ENCODE results near the gene DAZAP2. TPM values are rescaled to one million over a fixed set of nuclear protein-coding genes. Genes with fewer than 3 reads are reported as not detected.

DAZAP2 gene
- total and polyA plus RNA-seq, 9 of the 15 experiments (the other 6 are each of a cell fraction or from before 2014, with no cell fraction given), result 116 to 668 (median 227) TPM

DNA sequence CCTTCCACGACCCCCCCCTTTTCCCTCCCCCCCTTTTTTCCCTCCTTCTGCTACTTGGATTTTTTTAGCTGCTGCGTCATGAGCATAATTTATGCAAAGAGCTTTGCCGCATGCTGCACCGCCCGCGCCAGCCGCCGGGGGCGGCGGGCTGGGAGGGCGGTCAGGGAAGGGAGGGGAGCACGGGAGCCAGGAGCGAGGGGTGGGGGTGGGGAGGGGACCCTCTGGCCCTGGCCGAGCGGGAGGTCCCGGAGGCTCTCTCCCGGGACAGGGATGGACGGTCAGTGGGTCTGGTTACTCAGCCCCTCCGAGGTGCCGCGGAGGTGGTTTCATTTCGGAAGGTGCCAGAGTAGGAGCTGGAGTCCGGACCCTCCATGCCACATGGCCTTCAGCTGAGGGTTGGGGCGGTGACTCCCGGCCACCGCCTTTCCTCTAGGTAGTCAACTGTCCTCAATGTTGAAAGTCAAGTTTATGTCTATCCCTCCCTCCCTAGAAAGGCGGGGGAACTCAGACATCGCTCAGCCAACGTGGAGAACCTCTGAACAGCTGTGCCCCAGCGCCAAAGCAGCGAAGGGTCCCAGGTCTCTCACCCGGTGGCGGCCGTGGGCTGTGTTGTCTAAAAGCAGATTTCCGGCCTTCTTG, 20.5 kb upstream of the DAZAP2 start, which contains the start of gene POU6F1 (continued):
- peak; percentile 23; the same call in 1 of the 2 replicates for TF ChIP-seq L3MBTL2 (IDR thresholded peaks at IDR 0.05)
- TF ChIP-seq TSC22D4 (tag; IDR thresholded peaks at IDR 0.05), result no peak
- TF ChIP-seq ERF (CRISPR knock-in tag; IDR thresholded peaks at IDR 0.05), result no peak
- 0 out of 4 replicates have a peak, but pooled peaks of 1 of the 2 experiments have one; percentile 19 for TF ChIP-seq NRF1 (conservative IDR thresholded peaks at IDR 0.05 in 1 of 2, IDR thresholded peaks at IDR 0.05 in 1 of 2)
- no peak for TF ChIP-seq ZNF175 (CRISPR knock-in tag; IDR thresholded peaks at IDR 0.05; ENCODE audit: low read depth)
- peak; percentile 38; the same call in 1 of the 2 replicates for TF ChIP-seq MAX (CRISPR knock-in tag; IDR thresholded peaks at IDR 0.05)
- TF ChIP-seq RBBP5 (IDR thresholded peaks at IDR 0.05; ENCODE audit: borderline replicate concordance, insufficient read depth, low read length, poor library complexity, severe bottlenecking), result peak; percentile 20
- 0 out of 2 replicates have a peak, but pooled peaks have one; percentile 19 for TF ChIP-seq PML (IDR thresholded peaks at IDR 0.05; ENCODE audit: low read length)
- peak; percentile 81 for TF ChIP-seq EGR1 (conservative IDR thresholded peaks at IDR 0.05)
- TF ChIP-seq ID3 (CRISPR knock-in tag; IDR thresholded peaks at IDR 0.05), result no peak
- 0 out of 2 replicates have a peak, but pooled peaks have one; percentile 54 for TF ChIP-seq ID3 (tag; IDR thresholded peaks at IDR 0.05)
- TF ChIP-seq MXI1 (IDR thresholded peaks at IDR 0.05; ENCODE audit: low read depth, low read length), result no peak
- no peak for TF ChIP-seq THAP7 (CRISPR knock-in tag; IDR thresholded peaks at IDR 0.05)
- no peak for TF ChIP-seq MXD1 (CRISPR knock-in tag; IDR thresholded peaks at IDR 0.05; ENCODE audit: borderline replicate concordance, poor library complexity, severe bottlenecking)
- TF ChIP-seq RB1 (IDR thresholded peaks at IDR 0.05; ENCODE audit: low read depth), result peak; percentile 10; the same call in 1 of the 2 replicates
- TF ChIP-seq SNRNP70 (optimal IDR thresholded peaks at IDR 0.05; ENCODE audit: low read depth, low read length), result peak; percentile 24
- TF ChIP-seq, protein P1, sequence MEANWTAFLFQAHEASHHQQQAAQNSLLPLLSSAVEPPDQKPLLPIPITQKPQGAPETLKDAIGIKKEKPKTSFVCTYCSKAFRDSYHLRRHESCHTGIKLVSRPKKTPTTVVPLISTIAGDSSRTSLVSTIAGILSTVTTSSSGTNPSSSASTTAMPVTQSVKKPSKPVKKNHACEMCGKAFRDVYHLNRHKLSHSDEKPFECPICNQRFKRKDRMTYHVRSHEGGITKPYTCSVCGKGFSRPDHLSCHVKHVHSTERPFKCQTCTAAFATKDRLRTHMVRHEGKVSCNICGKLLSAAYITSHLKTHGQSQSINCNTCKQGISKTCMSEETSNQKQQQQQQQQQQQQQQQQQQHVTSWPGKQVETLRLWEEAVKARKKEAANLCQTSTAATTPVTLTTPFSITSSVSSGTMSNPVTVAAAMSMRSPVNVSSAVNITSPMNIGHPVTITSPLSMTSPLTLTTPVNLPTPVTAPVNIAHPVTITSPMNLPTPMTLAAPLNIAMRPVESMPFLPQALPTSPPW (CRISPR knock-in tag; IDR thresholded peaks at IDR 0.05), result peak; percentile 86
- TF ChIP-seq ZNF133 (CRISPR knock-in tag; IDR thresholded peaks at IDR 0.05), result no peak
- TF ChIP-seq, protein P2, sequence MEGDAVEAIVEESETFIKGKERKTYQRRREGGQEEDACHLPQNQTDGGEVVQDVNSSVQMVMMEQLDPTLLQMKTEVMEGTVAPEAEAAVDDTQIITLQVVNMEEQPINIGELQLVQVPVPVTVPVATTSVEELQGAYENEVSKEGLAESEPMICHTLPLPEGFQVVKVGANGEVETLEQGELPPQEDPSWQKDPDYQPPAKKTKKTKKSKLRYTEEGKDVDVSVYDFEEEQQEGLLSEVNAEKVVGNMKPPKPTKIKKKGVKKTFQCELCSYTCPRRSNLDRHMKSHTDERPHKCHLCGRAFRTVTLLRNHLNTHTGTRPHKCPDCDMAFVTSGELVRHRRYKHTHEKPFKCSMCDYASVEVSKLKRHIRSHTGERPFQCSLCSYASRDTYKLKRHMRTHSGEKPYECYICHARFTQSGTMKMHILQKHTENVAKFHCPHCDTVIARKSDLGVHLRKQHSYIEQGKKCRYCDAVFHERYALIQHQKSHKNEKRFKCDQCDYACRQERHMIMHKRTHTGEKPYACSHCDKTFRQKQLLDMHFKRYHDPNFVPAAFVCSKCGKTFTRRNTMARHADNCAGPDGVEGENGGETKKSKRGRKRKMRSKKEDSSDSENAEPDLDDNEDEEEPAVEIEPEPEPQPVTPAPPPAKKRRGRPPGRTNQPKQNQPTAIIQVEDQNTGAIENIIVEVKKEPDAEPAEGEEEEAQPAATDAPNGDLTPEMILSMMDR (IDR thresholded peaks at IDR 0.05 in 2 of 3, conservative IDR thresholded peaks at IDR 0.05 in 1 of 3; ENCODE audit: insufficient read depth in 2 of 3, low read depth in 1 of 3, low read length in 3 of 3), result peak; percentile 37 to 63 (median 52); a peak in 4 of 6 replicates
- no peak for TF ChIP-seq HMG20B (CRISPR knock-in tag; IDR thresholded peaks at IDR 0.05)
- no peak for TF ChIP-seq SOX6 (IDR thresholded peaks at IDR 0.05)

Measured in K562 (cell line).